Smooth muscle cell (in vitro differentiated cells): ENCODE results near the gene SLA2. TPM values are rescaled to one million over a fixed set of nuclear protein-coding genes. Genes with fewer than 3 reads are reported as not detected.

Experiments used
- DNase-seq: peaks from one replicate; lab custom pipeline; 2025; ENCODE audit not compliant: unreplicated experiment; lab: John Stamatoyannopoulos, UW
- H2AFZ ChIP-seq: fragments of 200-600 bp; sonication (generic); 2 replicates; pipeline ENCODE4 v1.6.0; 2016; ENCODE audit warnings: antibody characterized with exemption, low read depth, mild to moderate bottlenecking
- H3F3A ChIP-seq: fragments of 200-600 bp; sonication (generic); 2 replicates; pipeline ENCODE4 v1.6.0; 2017; ENCODE audit warnings: antibody characterized with exemption, low read depth
- H3K27ac ChIP-seq: fragments of 200-600 bp; sonication (generic); 2 replicates; pipeline ENCODE4 v1.5.1; 2016; ENCODE audit warnings: low read depth, mild to moderate bottlenecking
- H3K27me3 ChIP-seq: fragments of 200-600 bp; sonication (generic); 2 replicates; pipeline ENCODE4 v1.6.1; 2016; ENCODE audit warnings: low read depth, mild to moderate bottlenecking
- H3K36me3 ChIP-seq: fragments of 200-600 bp; sonication (generic); 2 replicates; pipeline ENCODE4 v1.5.1; 2016; ENCODE audit warnings: low read depth
- H3K4me1 ChIP-seq: fragments of 200-600 bp; sonication (generic); 2 replicates; pipeline ENCODE4 v1.5.1; 2016; ENCODE audit warnings: low read depth
- H3K4me2 ChIP-seq: fragments of 200-600 bp; sonication (generic); 2 replicates; pipeline ENCODE4 v1.6.0; 2016; ENCODE audit warnings: mild to moderate bottlenecking
- H3K4me3 ChIP-seq: fragments of 200-600 bp; sonication (generic); 2 replicates; pipeline ENCODE4 v1.5.1; 2016; ENCODE audit warnings: mild to moderate bottlenecking
- H3K79me2 ChIP-seq: fragments of 200-600 bp; sonication (generic); 2 replicates; pipeline ENCODE4 v1.6.0; 2016; ENCODE audit warnings: low read depth, mild to moderate bottlenecking
- H3K9ac ChIP-seq: fragments of 200-600 bp; sonication (generic); 2 replicates; pipeline ENCODE4 v1.6.0; 2016; ENCODE audit warnings: low read depth
- H3K9me3 ChIP-seq: fragments of 200-600 bp; sonication (generic); replicated peaks from 2 replicates; pipeline ENCODE4 v1.5.1; 2016; ENCODE audit warnings: low read depth
- H4K20me1 ChIP-seq: fragments of 200-600 bp; sonication (generic); 2 replicates; pipeline ENCODE4 v1.6.0; 2016; ENCODE audit warnings: low read depth
- WGBS: methylation state at CpG from one replicate; pipeline ENCODE4 v1.1.7; 2016; ENCODE audit warnings: low lambda C conversion rate; 5-methylcytosine and 5-hydroxymethylcytosine counted together
- polyA plus RNA-seq: library from polyadenylated mRNA; unstranded; fragments of >200 nt; fragmentation: Nextera tagmentation; extraction: Ambion mirVana; gene quantifications from 2 replicates; pipeline ENCODE4 v1.2.1, GENCODE V29; 2016
- total RNA-seq: library from RNA; depleted of rRNA; stranded (reverse); fragments of >200 nt; gene quantifications from 2 replicates; pipeline ENCODE4 v1.2.3, GENCODE V29; 2014
- TF ChIP-seq, protein P1 (sequence below): fragments of 200-600 bp; sonication (generic); IDR thresholded peaks from 2 replicates; pipeline ENCODE4 v1.5.1; 2017; ENCODE audit warnings: borderline replicate concordance, mild to moderate bottlenecking, antibody characterized with exemption; ENCODE audit not compliant: insufficient read depth, poor library complexity, severe bottlenecking

Gene SLA2
- total and polyA plus RNA-seq, 2 experiments from 2014 or later = not detected

DNA sequence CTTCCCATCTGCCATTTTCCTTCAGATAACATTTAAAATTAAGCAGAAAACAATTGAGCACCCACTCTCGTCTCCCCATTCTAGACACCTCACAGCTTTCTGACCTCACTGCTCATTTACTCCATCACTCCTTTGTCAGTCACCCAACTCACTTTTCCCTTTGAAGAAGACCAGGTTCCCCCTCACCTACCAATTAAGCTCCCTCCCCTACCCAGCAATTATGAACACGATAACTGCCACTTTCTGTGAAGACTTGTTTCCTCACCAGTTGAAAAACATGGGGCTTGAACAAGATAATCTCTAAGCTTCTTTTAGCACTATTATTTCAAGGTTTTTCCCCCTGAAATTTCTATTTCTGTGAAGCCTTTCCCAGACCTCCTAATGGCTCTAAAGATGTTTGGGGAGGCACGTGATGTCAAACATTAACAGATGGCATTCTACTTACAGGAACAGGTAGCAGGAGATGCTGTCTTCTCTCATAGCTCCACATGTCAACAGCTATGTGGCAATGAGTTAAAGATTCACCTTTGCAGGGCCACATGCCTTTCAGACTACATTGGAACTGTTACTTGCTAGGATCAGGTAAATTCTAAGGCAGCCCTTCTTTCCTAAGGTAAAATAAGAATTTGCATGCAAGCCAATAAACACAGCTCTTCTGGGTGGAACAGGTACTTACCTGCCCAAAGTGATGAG, 24.8 kb upstream of the SLA2 start:
- no peaks in the 10 kb centered on the region for H3F3A ChIP-seq

DNA sequence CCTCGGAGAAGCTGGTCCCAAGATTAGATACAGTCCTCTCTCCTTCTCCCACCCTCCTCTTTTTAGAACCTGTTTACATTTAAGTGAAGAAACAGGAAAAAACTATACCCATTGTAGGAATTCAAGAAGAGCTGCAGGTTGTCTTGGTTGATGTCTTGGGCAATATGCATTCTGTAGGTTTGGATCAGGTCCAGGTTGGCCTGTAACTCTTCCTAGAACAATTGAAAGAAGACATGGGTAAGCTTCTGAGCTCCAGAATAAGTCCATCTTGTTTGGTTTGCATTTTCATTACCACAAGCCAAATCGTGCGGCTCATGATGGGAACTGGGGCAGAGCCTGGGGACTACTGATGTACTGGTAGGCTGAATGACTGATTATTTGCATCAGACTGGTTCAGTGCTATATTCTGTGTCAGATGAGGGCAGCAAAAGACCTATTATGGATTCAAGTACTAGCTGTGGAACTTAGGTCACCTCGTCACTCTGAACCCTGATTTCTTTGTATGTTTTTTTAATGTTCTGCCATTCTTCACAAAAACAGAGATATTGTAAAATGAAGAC, 20.3 kb upstream of the SLA2 start:
- no peaks in the 10 kb centered on the region for H3K36me3 ChIP-seq
- no peak overlapping the region for H3K4me2 ChIP-seq
- H3K4me3 ChIP-seq = no peak overlapping the region
- DNase-seq = no peak
- no peak overlapping the region for H3K9ac ChIP-seq
- no peak overlapping the region for H2AFZ ChIP-seq
- TF ChIP-seq, protein P1, sequence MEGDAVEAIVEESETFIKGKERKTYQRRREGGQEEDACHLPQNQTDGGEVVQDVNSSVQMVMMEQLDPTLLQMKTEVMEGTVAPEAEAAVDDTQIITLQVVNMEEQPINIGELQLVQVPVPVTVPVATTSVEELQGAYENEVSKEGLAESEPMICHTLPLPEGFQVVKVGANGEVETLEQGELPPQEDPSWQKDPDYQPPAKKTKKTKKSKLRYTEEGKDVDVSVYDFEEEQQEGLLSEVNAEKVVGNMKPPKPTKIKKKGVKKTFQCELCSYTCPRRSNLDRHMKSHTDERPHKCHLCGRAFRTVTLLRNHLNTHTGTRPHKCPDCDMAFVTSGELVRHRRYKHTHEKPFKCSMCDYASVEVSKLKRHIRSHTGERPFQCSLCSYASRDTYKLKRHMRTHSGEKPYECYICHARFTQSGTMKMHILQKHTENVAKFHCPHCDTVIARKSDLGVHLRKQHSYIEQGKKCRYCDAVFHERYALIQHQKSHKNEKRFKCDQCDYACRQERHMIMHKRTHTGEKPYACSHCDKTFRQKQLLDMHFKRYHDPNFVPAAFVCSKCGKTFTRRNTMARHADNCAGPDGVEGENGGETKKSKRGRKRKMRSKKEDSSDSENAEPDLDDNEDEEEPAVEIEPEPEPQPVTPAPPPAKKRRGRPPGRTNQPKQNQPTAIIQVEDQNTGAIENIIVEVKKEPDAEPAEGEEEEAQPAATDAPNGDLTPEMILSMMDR = no peak
- H3K9me3 ChIP-seq = no peaks in the 10 kb centered on the region
- H3K27ac ChIP-seq = no peak overlapping the region
- H3K4me1 ChIP-seq = no peaks in the 10 kb centered on the region
- H4K20me1 ChIP-seq = no peaks in the 10 kb centered on the region
- no peaks in the 10 kb centered on the region for H3F3A ChIP-seq
- 88% methylated on average over 4 of the region's 4 CpGs for WGBS
- no peaks in the 10 kb centered on the region for H3K27me3 ChIP-seq
- H3K79me2 ChIP-seq = no peaks in the 10 kb centered on the region

More for the DNA sequence above, 24.8 kb upstream of the SLA2 start:
- Histone ChIP-seq H3K4me2 (no peak overlapping the region), H3K27ac (no peak overlapping the region), H3K79me2 (no peaks in the 10 kb centered on the region), H4K20me1 (no peaks in the 10 kb centered on the region), H3K27me3 (no peaks in the 10 kb centered on the region), H3K36me3 (no peaks in the 10 kb centered on the region), H3K9me3 (no peaks in the 10 kb centered on the region), H3K4me1 (no peaks in the 10 kb centered on the region), H3K4me3 (no peak overlapping the region), H3K9ac (no peak overlapping the region), H2AFZ (no peak overlapping the region)
- WGBS = 84% methylated on average over 3 of the region's 3 CpGs
- TF ChIP-seq, protein P1 = no peak
- no peak for DNase-seq

DNA sequence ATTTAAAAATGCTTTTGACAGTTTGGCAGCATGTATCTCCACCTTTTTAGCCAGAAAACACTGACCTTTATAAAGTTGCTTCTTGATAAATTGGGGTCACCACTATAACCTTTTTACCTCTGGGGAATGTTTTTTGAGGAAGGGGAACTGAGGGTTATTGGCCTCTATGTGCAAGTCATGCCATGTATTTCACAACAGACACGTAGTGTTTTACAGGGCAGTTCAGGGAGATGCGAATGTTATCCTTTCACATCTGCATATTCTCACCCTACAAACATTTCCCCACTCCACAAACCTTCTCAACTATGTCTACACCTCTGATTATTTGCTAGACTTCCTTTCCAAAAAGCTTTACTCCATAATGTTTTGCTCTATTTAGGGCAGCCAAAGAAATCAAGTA, 17.0 kb upstream of the SLA2 start:
- Histone ChIP-seq H3F3A (no peaks in the 10 kb centered on the region), H3K79me2 (no peaks in the 10 kb centered on the region), H2AFZ (no peak overlapping the region), H3K9ac (no peak overlapping the region), H3K4me2 (no peak overlapping the region), H3K36me3 (no peaks in the 10 kb centered on the region), H3K4me3 (no peak overlapping the region), H3K27me3 (no peaks in the 10 kb centered on the region), H3K9me3 (no peaks in the 10 kb centered on the region), H4K20me1 (no peaks in the 10 kb centered on the region), H3K4me1 (no peaks in the 10 kb centered on the region), H3K27ac (no peak overlapping the region)
- 55% methylated on average over 2 of the region's 2 CpGs for WGBS
- DNase-seq = no peak
- TF ChIP-seq, protein P1 = no peak

DNA sequence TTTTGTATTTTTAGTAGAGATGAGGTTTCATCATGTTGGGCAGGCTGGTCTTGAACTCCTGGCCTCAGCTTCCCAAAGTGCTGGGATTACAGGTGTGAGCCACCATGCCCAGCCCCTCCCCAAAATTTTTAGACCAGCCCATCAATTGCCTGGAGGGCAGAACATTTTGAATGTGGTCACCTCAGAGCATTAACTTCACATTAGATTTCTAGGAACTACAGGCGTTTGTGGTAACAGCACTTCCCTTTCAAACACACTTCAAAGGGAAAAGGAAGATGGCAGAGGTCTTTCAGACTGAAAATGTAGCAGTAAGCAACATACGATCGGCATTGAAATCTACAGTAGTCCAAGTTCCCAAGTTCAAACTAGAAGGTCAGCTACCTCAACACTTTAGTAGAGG, 12.3 kb upstream of the SLA2 start:
- 94% methylated on average over 3 of the region's 3 CpGs for WGBS

More for the DNA sequence above, 12.3 kb upstream of the SLA2 start:
- Histone ChIP-seq H3K36me3 (no peaks in the 10 kb centered on the region), H2AFZ (no peak overlapping the region), H3K4me1 (no peaks in the 10 kb centered on the region), H3K27me3 (no peaks in the 10 kb centered on the region), H3K79me2 (no peaks in the 10 kb centered on the region), H3K9ac (no peak overlapping the region), H3K4me2 (no peak overlapping the region), H3K9me3 (no peaks in the 10 kb centered on the region), H3K4me3 (no peak overlapping the region), H3K27ac (no peak overlapping the region), H4K20me1 (no peaks in the 10 kb centered on the region), H3F3A (no peaks in the 10 kb centered on the region)
- DNase-seq = no peak
- TF ChIP-seq, protein P1 = no peak
